ENCODE measurements around the gene SLC4A1. TPM values are rescaled to one million over a fixed set of nuclear protein-coding genes. Genes with fewer than 3 reads are reported as not detected.

SLC4A1 gene
- total and polyA plus RNA-seq, 8 donors: 8.3 TPM; not detected in 7

Small RNA genes lying within 50 kb of the gene (small RNA-seq; reads per million reads assigned to genes)
- 0 reads per million in 4 donors for gene MIR6782
- gene RF00012: 0 reads per million in 4 donors
- 0 to 0.07 (median 0) reads per million in 4 donors for gene RN7SL507P
- 0 to 0.10 (median 0) reads per million in 4 donors for gene RNU6-453P

Other genes starting within 250 kb of the SLC4A1 start
- gene LSM12, start 201.5 kb downstream of the SLC4A1 start, total RNA-seq: 10 to 100 TPM; 19.8 to 34.5 (median 30.4) TPM
- 10 to 100 TPM; 25.4 to 30.7 (median 29.9) TPM for gene LSM12, start 201.5 kb downstream of the SLC4A1 start, polyA plus RNA-seq
- 100 to 1,000 TPM in 1 of 5 donors, 10 to 100 TPM in 4; 10.5 to 132 (median 36.2) TPM for gene G6PC3, start 197.4 kb downstream of the SLC4A1 start, total RNA-seq
- 10 to 100 TPM; 16.8 to 52.0 (median 44.1) TPM for gene G6PC3, start 197.4 kb downstream of the SLC4A1 start, polyA plus RNA-seq
- gene HDAC5, start 144.5 kb downstream of the SLC4A1 start, total RNA-seq: 100 to 1,000 TPM in 2 of 5 donors, 10 to 100 TPM in 3; 14.7 to 311 (median 58.0) TPM
- 10 to 100 TPM; 13.3 to 19.3 (median 17.9) TPM for gene HDAC5, start 144.5 kb downstream of the SLC4A1 start, polyA plus RNA-seq
- 1 to 10 TPM in 2 of 5 donors, under 1 TPM in 1, not detected in 2; 0.14 to 1.7 (median 1.3) TPM for gene HROB, start 126.2 kb downstream of the SLC4A1 start, total RNA-seq
- gene HROB, start 126.2 kb downstream of the SLC4A1 start, polyA plus RNA-seq: 1 to 10 TPM in 1 of 3 donors, under 1 TPM in 2; 0.61 to 2.4 (median 0.62) TPM
- gene ASB16, start 97.4 kb downstream of the SLC4A1 start, total RNA-seq: under 1 TPM in 1 of 5 donors, not detected in 4; 0.73 TPM
- under 1 TPM in 2 of 3 donors, not detected in 1; 0.30 to 0.31 TPM for gene ASB16, start 97.4 kb downstream of the SLC4A1 start, polyA plus RNA-seq
- 10 to 100 TPM; 10.7 to 62.4 (median 16.2) TPM for gene TMUB2, start 81.2 kb downstream of the SLC4A1 start, total RNA-seq
- 10 to 100 TPM; 16.2 to 37.8 (median 16.5) TPM for gene TMUB2, start 81.2 kb downstream of the SLC4A1 start, polyA plus RNA-seq
- 10 to 100 TPM; 11.1 to 57.4 (median 43.7) TPM for gene ATXN7L3, start 68.3 kb downstream of the SLC4A1 start, total RNA-seq
- gene ATXN7L3, start 68.3 kb downstream of the SLC4A1 start, polyA plus RNA-seq: 10 to 100 TPM; 21.0 to 29.9 (median 29.2) TPM
- 100 to 1,000 TPM in 2 of 5 donors, 10 to 100 TPM in 3; 35.8 to 198 (median 59.4) TPM for gene UBTF, start 48.5 kb downstream of the SLC4A1 start, total RNA-seq
- gene UBTF, start 48.5 kb downstream of the SLC4A1 start, polyA plus RNA-seq: 10 to 100 TPM; 25.5 to 28.8 (median 27.4) TPM
- 10 to 100 TPM in 1 of 5 donors, 1 to 10 TPM in 2, under 1 TPM in 1, not detected in 1; 0.43 to 40.8 (median 3.5) TPM for gene RUNDC3A, start 40.5 kb upstream of the SLC4A1 start, total RNA-seq
- 1 to 10 TPM; 4.5 to 6.0 (median 4.5) TPM for gene RUNDC3A, start 40.5 kb upstream of the SLC4A1 start, polyA plus RNA-seq
- 100 to 1,000 TPM in 3 of 5 donors, 10 to 100 TPM in 2; 42.0 to 351 (median 133) TPM for gene SLC25A39, start 56.7 kb upstream of the SLC4A1 start, total RNA-seq
- gene SLC25A39, start 56.7 kb upstream of the SLC4A1 start, polyA plus RNA-seq: 100 to 1,000 TPM; 124 to 161 (median 135) TPM
- 100 to 1,000 TPM; 104 to 644 (median 239) TPM for gene GRN, start 77.2 kb upstream of the SLC4A1 start, total RNA-seq
- 100 to 1,000 TPM in 1 of 3 donors, 10 to 100 TPM in 2; 31.8 to 189 (median 78.9) TPM for gene GRN, start 77.2 kb upstream of the SLC4A1 start, polyA plus RNA-seq
- 1 to 10 TPM in 2 of 5 donors, not detected in 3; 2.0 to 5.4 TPM for gene FAM171A2, start 95.7 kb upstream of the SLC4A1 start, total RNA-seq
- gene FAM171A2, start 95.7 kb upstream of the SLC4A1 start, polyA plus RNA-seq: under 1 TPM; 0.30 to 0.31 (median 0.31) TPM
- gene ITGA2B, start 121.5 kb upstream of the SLC4A1 start, total RNA-seq: 1 to 10 TPM in 1 of 5 donors, under 1 TPM in 1, not detected in 3; under 0.01 to 2.4 TPM
- gene ITGA2B, start 121.5 kb upstream of the SLC4A1 start, polyA plus RNA-seq: under 1 TPM; 0.12 to 0.53 (median 0.46) TPM
- 10 to 100 TPM; 18.0 to 58.2 (median 21.0) TPM for gene GPATCH8, start 235.3 kb upstream of the SLC4A1 start, total RNA-seq
- gene GPATCH8, start 235.3 kb upstream of the SLC4A1 start, polyA plus RNA-seq: 1 to 10 TPM; 5.2 to 6.9 (median 6.4) TPM